ENCODE measurements around the gene UBAP1.
A peak's percentile ranks its signal among the peaks of the same experiment; 100 is the strongest.

Gene UBAP1

DNA sequence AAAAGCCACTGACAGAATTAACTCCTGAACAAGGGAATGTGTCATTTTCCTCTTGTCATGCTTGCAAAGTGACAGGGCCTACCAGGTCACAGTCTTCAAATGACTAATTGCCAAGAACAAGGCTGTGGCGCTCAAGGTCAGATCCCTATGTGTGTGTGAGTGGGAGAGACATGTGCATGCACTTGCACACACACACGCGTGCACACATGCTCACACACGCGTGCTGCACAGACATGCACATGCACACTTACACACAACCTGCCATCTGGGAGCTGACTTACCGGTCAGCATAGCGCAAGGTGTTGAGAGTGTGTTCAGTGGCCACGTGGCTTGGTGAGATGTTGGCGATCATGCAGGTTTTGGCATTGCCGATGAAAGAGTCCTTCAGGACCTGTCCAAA is 80.5 kb downstream of the UBAP1 start:
- Histone ChIP-seq H3K4ac (ENCODE audit: low read depth, low read length) (no peak overlapping the region), H3K4me2 (ENCODE audit: low read length) (no peak overlapping the region), H3K27me3 (ENCODE audit: insufficient read depth, low read length) (no peaks in the 10 kb centered on the region), H4K8ac (ENCODE audit: low read depth, low read length) (no peak overlapping the region), H3K4me3 (ENCODE audit: low read depth, low read length) (peak overlapping the region; percentile 3), H2BK5ac (ENCODE audit: low read depth, low read length, poor library complexity) (no peak overlapping the region), H3K23ac (ENCODE audit: low read length) (no peak overlapping the region), H2AK5ac (ENCODE audit: low read length) (no peak overlapping the region), H3K79me1 (ENCODE audit: low read length) (no peaks in the 10 kb centered on the region), H3K9ac (ENCODE audit: low read length) (no peak overlapping the region), H2BK120ac (ENCODE audit: insufficient read depth, low read length, poor library complexity) (no peak overlapping the region), H3K27ac (ENCODE audit: low read depth, low read length) (no peak overlapping the region), H3K79me2 (ENCODE audit: control insufficient read depth, insufficient read depth, low read length, poor library complexity) (no peaks in the 10 kb centered on the region), H3K14ac (ENCODE audit: low read length) (no peak overlapping the region), H3K18ac (ENCODE audit: low read length) (no peak overlapping the region), H4K91ac (ENCODE audit: low read depth, low read length) (no peak overlapping the region), H3K4me1 (ENCODE audit: control insufficient read depth in 1 of 2, insufficient read depth in 2 of 2, low read length in 2 of 2) (peaks cover 0 to 2% of the 10 kb centered on the region in 2 experiments), H3K9me3 (ENCODE audit: insufficient read depth, low read depth, low read length) (peaks cover 2% of the 10 kb centered on the region), H2BK12ac (ENCODE audit: low read length) (no peak overlapping the region), H4K12ac (ENCODE audit: low read depth, low read length) (no peak overlapping the region), H2AFZ (ENCODE audit: insufficient read depth, low read length, poor library complexity) (no peak overlapping the region), H3K36me3 (ENCODE audit: control insufficient read depth in 1 of 2, insufficient read depth in 2 of 2, low read length in 2 of 2) (peaks cover 28 to 37% of the 10 kb centered on the region in 2 experiments)
- WGBS (ENCODE audit: extremely low coverage, insufficient coverage, insufficient read length) = no CpG with 5 or more reads among the region's 10 CpGs
- no peak for DNase-seq

DNA sequence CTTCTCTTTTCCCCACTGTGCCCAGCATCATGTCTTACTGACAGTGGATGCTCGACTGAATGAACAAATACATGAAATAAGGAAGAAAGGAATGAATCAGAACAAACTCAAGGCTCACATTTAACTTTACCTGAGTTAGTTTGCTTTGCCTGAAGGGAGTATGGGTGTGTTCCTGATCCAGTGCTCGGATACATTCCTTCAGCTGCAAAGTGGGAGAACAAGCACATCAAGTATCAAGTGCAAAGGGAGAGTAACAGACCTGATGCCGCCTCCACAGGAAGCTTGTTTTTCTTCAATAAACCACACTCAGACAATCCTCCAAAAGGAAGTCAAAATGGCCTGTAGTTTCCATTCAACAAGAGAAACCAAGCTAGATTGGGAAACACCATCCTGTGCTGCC is 84.1 kb downstream of the UBAP1 start:
- H3K9me3 ChIP-seq (ENCODE audit: insufficient read depth, low read depth, low read length) = peaks cover 5% of the 10 kb centered on the region
- no peak overlapping the region for H4K8ac ChIP-seq (ENCODE audit: low read depth, low read length)
- peaks cover 0 to 2% of the 10 kb centered on the region in 2 experiments for H3K4me1 ChIP-seq (ENCODE audit: control insufficient read depth in 1 of 2, insufficient read depth in 2 of 2, low read length in 2 of 2)
- H3K4me2 ChIP-seq (ENCODE audit: low read length) = no peak overlapping the region
- H3K23ac ChIP-seq (ENCODE audit: low read length) = no peak overlapping the region
- H2AFZ ChIP-seq (ENCODE audit: insufficient read depth, low read length, poor library complexity) = no peak overlapping the region
- no peak overlapping the region for H2AK5ac ChIP-seq (ENCODE audit: low read length)
- H3K4me3 ChIP-seq (ENCODE audit: low read depth, low read length) = no peak overlapping the region
- no peak overlapping the region for H3K27ac ChIP-seq (ENCODE audit: low read depth, low read length)
- H3K27me3 ChIP-seq (ENCODE audit: insufficient read depth, low read length) = no peaks in the 10 kb centered on the region
- H3K18ac ChIP-seq (ENCODE audit: low read length) = no peak overlapping the region
- H2BK12ac ChIP-seq (ENCODE audit: low read length) = no peak overlapping the region
- H3K36me3 ChIP-seq (ENCODE audit: control insufficient read depth in 1 of 2, insufficient read depth in 2 of 2, low read length in 2 of 2) = peaks cover 7 to 10% of the 10 kb centered on the region in 2 experiments
- WGBS (ENCODE audit: extremely low coverage, insufficient coverage, insufficient read length) = no CpG with 5 or more reads among the region's 3 CpGs
- DNase-seq = peak; percentile 14 to 39
- no peaks in the 10 kb centered on the region for H3K79me1 ChIP-seq (ENCODE audit: low read length)
- no peaks in the 10 kb centered on the region for H3K79me2 ChIP-seq (ENCODE audit: control insufficient read depth, insufficient read depth, low read length, poor library complexity)
- no peak overlapping the region for H4K12ac ChIP-seq (ENCODE audit: low read depth, low read length)
- no peak overlapping the region for H3K9ac ChIP-seq (ENCODE audit: low read length)
- no peak overlapping the region for H2BK5ac ChIP-seq (ENCODE audit: low read depth, low read length, poor library complexity)
- no peak overlapping the region for H2BK120ac ChIP-seq (ENCODE audit: insufficient read depth, low read length, poor library complexity)
- H3K4ac ChIP-seq (ENCODE audit: low read depth, low read length) = no peak overlapping the region
- H3K14ac ChIP-seq (ENCODE audit: low read length) = no peak overlapping the region
- H4K91ac ChIP-seq (ENCODE audit: low read depth, low read length) = no peak overlapping the region

DNA sequence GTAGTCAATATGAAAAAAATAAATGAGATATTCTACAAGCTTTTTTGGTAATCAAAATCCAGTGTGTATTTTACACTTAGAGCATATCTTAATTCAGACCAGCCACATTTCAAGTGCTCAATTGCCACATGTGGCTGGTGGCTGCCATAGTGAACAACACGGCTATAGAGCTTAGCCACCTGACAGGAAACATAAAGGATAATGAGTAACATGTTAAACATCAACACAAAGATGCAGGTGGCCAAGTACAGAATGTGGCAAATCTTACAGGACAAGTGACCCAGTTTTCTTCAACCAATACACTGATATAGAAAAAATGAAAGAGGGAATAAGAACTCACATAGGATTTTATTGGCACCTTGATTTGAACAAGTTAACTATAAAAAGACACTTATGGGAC is 88.8 kb downstream of the UBAP1 start:
- no peak overlapping the region for H3K4me2 ChIP-seq (ENCODE audit: low read length)
- peaks cover 2 to 7% of the 10 kb centered on the region in 2 experiments for H3K36me3 ChIP-seq (ENCODE audit: control insufficient read depth in 1 of 2, insufficient read depth in 2 of 2, low read length in 2 of 2)
- no peak for DNase-seq
- no peak overlapping the region for H2AK5ac ChIP-seq (ENCODE audit: low read length)
- H4K12ac ChIP-seq (ENCODE audit: low read depth, low read length) = no peak overlapping the region
- H3K79me2 ChIP-seq (ENCODE audit: control insufficient read depth, insufficient read depth, low read length, poor library complexity) = no peaks in the 10 kb centered on the region
- no peak overlapping the region for H4K8ac ChIP-seq (ENCODE audit: low read depth, low read length)
- H4K91ac ChIP-seq (ENCODE audit: low read depth, low read length) = no peak overlapping the region
- H2BK120ac ChIP-seq (ENCODE audit: insufficient read depth, low read length, poor library complexity) = no peak overlapping the region
- H3K4ac ChIP-seq (ENCODE audit: low read depth, low read length) = no peak overlapping the region
- H2BK12ac ChIP-seq (ENCODE audit: low read length) = no peak overlapping the region
- no peaks in the 10 kb centered on the region for H3K79me1 ChIP-seq (ENCODE audit: low read length)
- no peak overlapping the region for H3K23ac ChIP-seq (ENCODE audit: low read length)
- no peak overlapping the region for H3K27ac ChIP-seq (ENCODE audit: low read depth, low read length)
- H3K4me1 ChIP-seq (ENCODE audit: control insufficient read depth in 1 of 2, insufficient read depth in 2 of 2, low read length in 2 of 2) = peaks cover 0 to 2% of the 10 kb centered on the region in 2 experiments
- H3K9me3 ChIP-seq (ENCODE audit: insufficient read depth, low read depth, low read length) = peaks cover 2% of the 10 kb centered on the region
- H3K4me3 ChIP-seq (ENCODE audit: low read depth, low read length) = no peak overlapping the region
- H3K9ac ChIP-seq (ENCODE audit: low read length) = no peak overlapping the region
- no peak overlapping the region for H2AFZ ChIP-seq (ENCODE audit: insufficient read depth, low read length, poor library complexity)
- WGBS (ENCODE audit: extremely low coverage, insufficient coverage, insufficient read length) = no CpG with 5 or more reads among the region's 1 CpG
- no peak overlapping the region for H3K18ac ChIP-seq (ENCODE audit: low read length)
- no peak overlapping the region for H2BK5ac ChIP-seq (ENCODE audit: low read depth, low read length, poor library complexity)
- no peak overlapping the region for H3K14ac ChIP-seq (ENCODE audit: low read length)
- H3K27me3 ChIP-seq (ENCODE audit: insufficient read depth, low read length) = no peaks in the 10 kb centered on the region

DNA sequence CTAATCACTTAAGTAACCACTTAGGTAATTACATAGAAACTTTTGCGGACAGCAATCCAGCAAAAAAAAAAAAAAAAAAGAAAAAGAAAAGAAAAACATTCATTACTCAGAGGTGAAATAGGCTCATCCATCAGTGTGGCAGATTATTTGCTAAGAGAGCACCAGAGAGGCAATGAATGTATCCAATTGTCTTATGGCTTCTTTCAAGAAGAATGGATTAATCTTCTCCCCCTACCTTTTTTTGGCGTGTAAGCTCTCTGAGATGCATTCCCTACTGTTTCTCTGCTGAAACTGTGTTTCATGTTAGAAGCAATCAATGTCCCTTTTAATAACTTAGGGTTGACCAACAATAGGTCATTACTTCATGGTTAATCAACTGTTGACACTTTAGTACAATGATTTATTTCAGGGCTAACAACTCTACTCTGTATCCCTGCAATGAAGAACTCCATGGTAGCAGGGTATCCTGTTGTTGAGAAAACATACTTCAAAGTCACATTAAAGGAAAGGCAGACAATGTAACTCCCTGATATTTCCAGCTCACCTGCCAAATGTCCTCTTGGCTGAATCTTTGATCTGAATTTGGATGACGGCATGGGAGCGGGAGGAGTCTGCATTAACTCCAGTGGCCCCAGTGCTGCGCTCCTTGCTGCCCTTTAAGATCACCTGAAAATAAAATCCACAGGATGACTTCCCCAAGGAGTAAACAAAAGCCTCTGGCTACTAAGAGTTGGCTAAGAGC is 92.6 kb downstream of the UBAP1 start:
- WGBS (ENCODE audit: extremely low coverage, insufficient coverage, insufficient read length) = no CpG with 5 or more reads among the region's 5 CpGs
- Histone ChIP-seq H3K9me3 (ENCODE audit: insufficient read depth, low read depth, low read length) (no peaks in the 10 kb centered on the region), H3K36me3 (ENCODE audit: control insufficient read depth in 1 of 2, insufficient read depth in 2 of 2, low read length in 2 of 2) (peaks cover 0 to 5% of the 10 kb centered on the region in 2 experiments), H3K79me2 (ENCODE audit: control insufficient read depth, insufficient read depth, low read length, poor library complexity) (no peaks in the 10 kb centered on the region), H3K4ac (ENCODE audit: low read depth, low read length) (no peak overlapping the region), H3K4me2 (ENCODE audit: low read length) (no peak overlapping the region), H2AK5ac (ENCODE audit: low read length) (no peak overlapping the region), H3K9ac (ENCODE audit: low read length) (no peak overlapping the region), H4K8ac (ENCODE audit: low read depth, low read length) (no peak overlapping the region), H2BK12ac (ENCODE audit: low read length) (no peak overlapping the region), H3K18ac (ENCODE audit: low read length) (no peak overlapping the region), H3K14ac (ENCODE audit: low read length) (no peak overlapping the region), H3K23ac (ENCODE audit: low read length) (no peak overlapping the region), H2BK5ac (ENCODE audit: low read depth, low read length, poor library complexity) (no peak overlapping the region), H3K27ac (ENCODE audit: low read depth, low read length) (no peak overlapping the region), H3K27me3 (ENCODE audit: insufficient read depth, low read length) (no peaks in the 10 kb centered on the region), H4K91ac (ENCODE audit: low read depth, low read length) (no peak overlapping the region), H4K12ac (ENCODE audit: low read depth, low read length) (no peak overlapping the region), H3K4me1 (ENCODE audit: control insufficient read depth in 1 of 2, insufficient read depth in 2 of 2, low read length in 2 of 2) (no peaks in the 10 kb centered on the region), H2AFZ (ENCODE audit: insufficient read depth, low read length, poor library complexity) (no peak overlapping the region), H3K4me3 (ENCODE audit: low read depth, low read length) (no peak overlapping the region), H3K79me1 (ENCODE audit: low read length) (no peaks in the 10 kb centered on the region), H2BK120ac (ENCODE audit: insufficient read depth, low read length, poor library complexity) (no peak overlapping the region)
- no peak for DNase-seq
